HepG2 (cell line): ENCODE measurements around the gene CUL5. TPM values are rescaled to one million over a fixed set of nuclear protein-coding genes. Genes with fewer than 3 reads are reported as not detected.

ENCODE experiments used
- ATAC-seq: fragments of 200-7000 bp; cut with Tn5 transposase; 3 replicates; pipeline ENCODE4 v1.9.1; 2020; ENCODE audit warnings: mild to moderate bottlenecking, moderate library complexity
- BruUV-seq: library from RNA; stranded (reverse); fragments of 400-500 nt; replicated peaks from 2 replicates; lab custom pipeline; 2021; lab: Mats Ljungman, UMichigan
- CTCF ChIA-PET: fragments of 300-600 bp; formaldehyde crosslinking; extraction: SDS; loops from one replicate; lab custom pipeline; 2021; ENCODE audit warnings: low total read pairs, inconsistent platforms, low intra/inter-chr PET ratio; lab: Yijun Ruan, JAX
- POLR2A ChIA-PET: fragments of 350-600 bp; sonication (Branson Sonifier 250); formaldehyde crosslinking; loops from one replicate; lab custom pipeline; 2020; ENCODE audit warnings: antibody characterized with exemption, inconsistent platforms; lab: Yijun Ruan, JAX
- DNase-seq: peaks from one replicate; pipeline ENCODE4 v3.0.0-alpha.2; 2015; ENCODE audit warnings: low spot score
- FAIRE-seq: peaks from 3 replicates; lab custom pipeline; 2011; peaks lifted over from hg19 to GRCh38; lab: Jason Lieb, UNC
- H2AFZ ChIP-seq: one replicate; pipeline ENCODE4 v1.6.1; 2011; ENCODE audit warnings: low read length, inconsistent platforms
- H3K27ac ChIP-seq: fragments of 300-600 bp; 3 replicates; pipeline ENCODE4 v1.8.0; 2011; ENCODE audit warnings: mixed run types, mild to moderate bottlenecking, mixed read lengths, low read length, inconsistent platforms; ENCODE audit not compliant: insufficient read depth; ENCODE audit errors: extremely low read length
- H3K27me3 ChIP-seq, 2 experiments: fragments of 200-600 bp in 1 of 2; 2 replicates in 1 of 2; 3 replicates in 1 of 2; pipeline versions ENCODE4 v1.6.0 to v1.8.0; 2011; ENCODE audit warnings: low read length in 2 of 2, mild to moderate bottlenecking in 2 of 2, moderate library complexity in 2 of 2, inconsistent platforms in 1 of 2; ENCODE audit not compliant: insufficient read depth in 2 of 2, control insufficient read depth in 1 of 2
- H3K36me3 ChIP-seq, 2 experiments: fragments of 200-600 bp in 1 of 2; replicated peaks in 1 of 2; 2 replicates in 1 of 2; 3 replicates in 1 of 2; pipeline versions ENCODE4 v1.5.1 to v1.8.0; 2011; ENCODE audit warnings: low read length in 2 of 2, inconsistent platforms in 1 of 2; ENCODE audit not compliant: insufficient read depth in 2 of 2, control insufficient read depth in 1 of 2
- H3K4me1 ChIP-seq: 2 replicates; pipeline ENCODE4 v1.5.1; 2012; ENCODE audit warnings: low read length, inconsistent platforms; ENCODE audit not compliant: insufficient read depth
- H3K4me2 ChIP-seq: 2 replicates; pipeline ENCODE4 v1.6.0; 2011; ENCODE audit warnings: low read depth, low read length, inconsistent platforms
- H3K4me3 ChIP-seq, 3 experiments: fragments of 200-600 bp in 1 of 3; sonication (generic), shearing (Covaris generic) in 1 of 3; replicated peaks in 1 of 3; 2 replicates each; pipeline ENCODE4 v1.5.1; 2011 to 2016; ENCODE audit warnings: low read length in 3 of 3, inconsistent platforms in 2 of 3, low read depth in 2 of 3, mild to moderate bottlenecking in 2 of 3, control low read depth in 1 of 3, mixed read lengths in 1 of 3; ENCODE audit not compliant: insufficient read depth in 1 of 3
- H3K79me2 ChIP-seq: one replicate; pipeline ENCODE4 v1.6.1; 2011; ENCODE audit warnings: low read length, inconsistent platforms; ENCODE audit not compliant: insufficient read depth
- H3K9ac ChIP-seq: 2 replicates; pipeline ENCODE4 v1.6.0; 2011; ENCODE audit warnings: mild to moderate bottlenecking, low read depth, low read length, inconsistent platforms; ENCODE audit not compliant: insufficient read depth
- H3K9me3 ChIP-seq: 2 replicates; pipeline ENCODE4 v1.5.1; 2012; ENCODE audit warnings: mild to moderate bottlenecking, low read length
- H4K20me1 ChIP-seq: 2 replicates; pipeline ENCODE4 v1.6.0; 2011; ENCODE audit warnings: inconsistent platforms, mild to moderate bottlenecking, low read length, moderate library complexity; ENCODE audit not compliant: insufficient read depth
- ARID2 ChIP-seq: sonication (generic); formaldehyde crosslinking; IDR thresholded peaks from 2 replicates; pipeline ENCODE4 v1.8.1; 2022; ENCODE audit warnings: mild to moderate bottlenecking, missing genetic modification reagents, borderline replicate concordance
- CTCF ChIP-seq: sonication (generic); formaldehyde crosslinking; IDR thresholded peaks from 2 replicates; pipeline ENCODE4 v1.5.0; 2020; ENCODE audit warnings: mild to moderate bottlenecking, missing genetic modification reagents, moderate library complexity
- ERF ChIP-seq: IDR thresholded peaks from 2 replicates; pipeline ENCODE4 v1.6.1; 2018; ENCODE audit warnings: missing biosample characterization, missing genetic modification reagents
- FOSL2 ChIP-seq: sonication (generic); formaldehyde crosslinking; IDR thresholded peaks from 2 replicates; pipeline ENCODE4 v1.4.0; 2020; ENCODE audit warnings: missing genetic modification reagents
- RAD21 ChIP-seq: fragments of 450-650 bp; formaldehyde crosslinking; IDR thresholded peaks from 2 replicates; pipeline ENCODE4 v1.5.0; 2020; ENCODE audit warnings: mild to moderate bottlenecking
- RXRB ChIP-seq: IDR thresholded peaks from 2 replicates; pipeline ENCODE4 v1.6.1; 2016; ENCODE audit warnings: borderline replicate concordance, missing genetic modification reagents, missing compliant biosample characterization
- SMC3 ChIP-seq: IDR thresholded peaks from 2 replicates; pipeline ENCODE4 v1.6.1; 2011; ENCODE audit warnings: low read length, improper control_type of control experiment
- STAG1 ChIP-seq: sonication (generic); formaldehyde crosslinking; IDR thresholded peaks from 2 replicates; pipeline ENCODE4 v1.4.0; 2020; ENCODE audit warnings: missing genetic modification reagents
- ZNF101 ChIP-seq: sonication (generic); formaldehyde crosslinking; IDR thresholded peaks from 2 replicates; pipeline ENCODE4 v1.4.0; 2020; ENCODE audit warnings: mild to moderate bottlenecking, low read depth, missing genetic modification reagents, borderline replicate concordance
- ZNF205 ChIP-seq: IDR thresholded peaks from 2 replicates; pipeline ENCODE4 v1.6.1; 2018; ENCODE audit warnings: missing biosample characterization, missing genetic modification reagents
- ZNF557 ChIP-seq: sonication (generic); formaldehyde crosslinking; IDR thresholded peaks from 2 replicates; pipeline ENCODE4 v1.4.0; 2020; ENCODE audit warnings: missing genetic modification reagents
- ZNF850 ChIP-seq: sonication (generic); formaldehyde crosslinking; conservative IDR thresholded peaks from 2 replicates; pipeline ENCODE4 v1.9.0; 2021; ENCODE audit warnings: mild to moderate bottlenecking, missing genetic modification reagents
- ZSCAN29 ChIP-seq: sonication (generic); formaldehyde crosslinking; conservative IDR thresholded peaks from 2 replicates; pipeline ENCODE4 v1.4.0; 2020; ENCODE audit warnings: mild to moderate bottlenecking, missing genetic modification reagents
- WGBS: methylation state at CpG from one replicate; pipeline ENCODE4 v1.1.6; 2017; ENCODE audit warnings: low lambda C conversion rate; 5-methylcytosine and 5-hydroxymethylcytosine counted together
- in situ Hi-C: cut with HindIII; loops from 2 replicates; pipeline ENCODE4 v1.10.0; 2017; ENCODE audit warnings: low pct_unique_long_range_greater_than_20kb; ENCODE audit not compliant: extremely low pct_ligation_motif_present
- intact Hi-C: fragments of 100-400 bp; cut with micrococcal nuclease; formaldehyde crosslinking; loops from one replicate; pipeline ENCODE4 v1.10.0; 2022; ENCODE audit not compliant: unreplicated experiment
- polyA plus RNA-seq, 8 experiments: library from polyadenylated mRNA; depleted of rRNA in 3 of 8; stranded (reverse) in 7 of 8; unstranded in 1 of 8; fragments of >200 nt; fragmentation: Illumina TruSeq in 4 of 8; extraction: Trizol in 4 of 8; gene quantifications; 2 replicates each; pipeline versions ENCODE4 v1.2.1 to v1.2.3, GENCODE V29; 2011 to 2016; ENCODE audit warnings: low read depth in 4 of 8, missing spikeins in 1 of 8, mixed read lengths in 1 of 8; ENCODE audit not compliant: insufficient read depth in 1 of 8
- total RNA-seq, 5 experiments: library from RNA; depleted of rRNA; stranded (reverse); fragments of >200 nt; fragmentation: Illumina TruSeq; extraction: Trizol; gene quantifications; 2 replicates each; pipeline ENCODE4 v1.2.3, GENCODE V29; 2016; ENCODE audit warnings: low read depth in 1 of 5

Gene CUL5
- total and polyA plus RNA-seq, 2 of the 13 experiments (the other 11 are each of a cell fraction or from before 2014, with no cell fraction given), result 7.0 to 24.7 TPM

DNA sequence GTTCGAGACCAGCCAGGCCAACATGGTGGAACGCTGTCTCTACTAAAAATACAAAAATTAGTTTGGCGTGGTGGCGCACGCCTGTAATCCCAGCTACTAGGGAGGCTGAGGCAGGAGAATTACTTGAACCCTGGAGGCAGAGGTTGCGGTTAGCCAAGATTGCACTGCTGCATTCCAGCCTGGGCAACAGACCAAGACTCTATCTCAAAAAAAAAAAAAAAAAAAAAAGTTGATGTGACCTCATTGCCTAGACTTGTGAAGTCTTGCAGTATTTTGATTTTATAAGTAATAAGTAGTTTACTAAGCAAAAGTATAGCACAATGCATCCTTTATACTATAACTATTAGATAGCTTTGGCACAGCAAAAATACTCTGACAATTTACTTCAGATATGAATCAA is 9.9 kb upstream of the CUL5 start:
- FAIRE-seq (no peak), ATAC-seq (no peak), DNase-seq (no peak)
- Histone ChIP-seq H3K4me1 (no peaks in the 10 kb centered on the region), H3K4me2 (no peak overlapping the region), H4K20me1 (no peaks in the 10 kb centered on the region), H3K79me2 (no peaks in the 10 kb centered on the region), H3K9ac (no peak overlapping the region), H3K4me3 (no peak overlapping the region), H3K36me3 (no peaks in the 10 kb centered on the region), H3K27ac (no peak overlapping the region), H3K9me3 (no peaks in the 10 kb centered on the region), H2AFZ (no peak overlapping the region), H3K27me3 (peaks cover 0 to 3% of the 10 kb centered on the region in 2 experiments; a peak in 1 of 5 replicates)
- in situ Hi-C loops (loop anchor here (25.0 kb wide), 1 partner anchor 111 kb away; no protein-coding TSS in a partner anchor), intact Hi-C loops (no loop called here)
- ChIA-PET CTCF (no interaction called here), POLR2A (no interaction called here)
- BruUV-seq, result no TSS peak
- WGBS, result 82% methylated on average over 6 of the region's 6 CpGs
- TF ChIP-seq RXRB (CRISPR knock-in tag) (no peak), ZNF850 (CRISPR knock-in tag) (no peak)

DNA sequence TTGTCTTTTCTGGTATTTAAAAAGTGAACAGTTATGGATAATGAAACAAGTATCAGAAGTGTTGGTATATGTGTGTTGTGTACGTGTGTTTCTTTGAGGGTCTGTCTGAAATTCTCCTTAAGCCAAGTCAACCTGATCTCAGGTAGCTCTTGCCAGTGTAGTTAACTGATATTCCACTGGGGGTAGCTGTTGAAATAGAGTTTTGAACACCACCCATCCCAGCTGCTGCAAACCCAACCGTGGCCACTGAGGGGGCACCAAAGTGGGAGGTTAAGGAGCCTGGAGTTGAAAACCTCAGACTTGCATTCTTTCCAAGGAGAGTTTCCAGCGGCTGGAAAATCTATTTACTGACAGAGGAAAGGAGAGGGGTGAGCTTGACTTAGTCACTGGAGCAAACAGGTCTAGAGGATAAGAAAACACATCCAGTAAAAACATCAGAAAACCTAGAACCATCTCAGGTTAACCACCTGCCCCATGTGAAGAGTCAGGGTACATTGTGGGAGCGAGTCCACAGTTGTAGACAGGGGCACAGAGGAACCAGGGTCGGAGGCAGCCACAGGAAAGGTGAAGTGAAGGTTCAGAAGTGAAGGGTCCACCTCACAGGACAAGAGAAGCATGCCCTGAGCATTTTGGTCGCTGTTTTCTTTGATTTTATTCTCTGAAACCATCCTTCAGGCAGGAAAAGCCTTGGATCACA is 8.8 kb upstream of the CUL5 start:
- Histone ChIP-seq H3K9me3 (no peaks in the 10 kb centered on the region), H3K9ac (no peak overlapping the region), H3K79me2 (no peaks in the 10 kb centered on the region), H2AFZ (no peak overlapping the region), H3K27ac (no peak overlapping the region), H3K4me2 (no peak overlapping the region; the same call in 1 of the 2 replicates), H3K36me3 (no peaks in the 10 kb centered on the region), H3K4me1 (no peaks in the 10 kb centered on the region), H4K20me1 (no peaks in the 10 kb centered on the region), H3K27me3 (peaks cover 0 to 3% of the 10 kb centered on the region in 2 experiments; a peak in 1 of 5 replicates), H3K4me3 (no peak overlapping the region)
- BruUV-seq, result no TSS peak
- TF ChIP-seq FOSL2 (CRISPR knock-in tag), result no peak
- no peak for TF ChIP-seq ZSCAN29 (CRISPR knock-in tag)
- TF ChIP-seq CTCF (CRISPR knock-in tag), result peak; percentile 78
- TF ChIP-seq ZNF557, result no peak
- peak; percentile 79 for TF ChIP-seq STAG1 (CRISPR knock-in tag)
- TF ChIP-seq ARID2, result no peak
- peak; percentile 33; the same call in 1 of the 2 replicates for TF ChIP-seq RAD21 (CRISPR knock-in tag)
- no peak for TF ChIP-seq ERF (CRISPR knock-in tag)
- no peak for TF ChIP-seq ZNF205
- no peak for TF ChIP-seq ZNF101 (CRISPR knock-in tag)
- peak; percentile 35; the same call in 1 of the 2 replicates for TF ChIP-seq SMC3
- POLR2A ChIA-PET, result interaction anchor here (1.1 kb wide), 1 partner anchor 9 kb away, joined by 11 read pairs; the partner anchor contains the start of gene CUL5
- intact Hi-C loops, result loop anchor here (10.0 kb wide), 1 partner anchor 125 kb away; the partner anchor contains the start of gene ACAT1
- FAIRE-seq (peak; percentile 85), DNase-seq (peak; percentile 72), ATAC-seq (peak; percentile 100)
- in situ Hi-C loops, result loop anchor here (10.0 to 25.0 kb wide), 2 partner anchors 113 to 655 kb away; no protein-coding TSS in a partner anchor
- 1% methylated on average over 5 of the region's 6 CpGs for WGBS
- CTCF ChIA-PET, result interaction anchor here (1.3 kb wide), 1 partner anchor 655 kb away, joined by 4 read pairs; no protein-coding TSS in a partner anchor
